Kidney (tissue), 14 donors: ENCODE results near the gene TTBK2. TPM values are rescaled to one million over a fixed set of nuclear protein-coding genes. Genes with fewer than 3 reads are reported as not detected.

Source experiments
- DNase-seq, 5 donors: peaks; one replicate each; pipeline ENCODE4 v3.0.0-alpha.2; 2013 to 2020
- FAIRE-seq: peaks from 2 replicates; lab custom pipeline; 2012; peaks lifted over from hg19 to GRCh38; lab: Jason Lieb, UNC
- H3K27ac ChIP-seq, 2 donors: one replicate each; pipeline ENCODE4 v1.7.0; 2013; ENCODE audit warnings: low read depth in 2 of 2, low read length in 2 of 2, inconsistent platforms in 1 of 2
- H3K27me3 ChIP-seq: one replicate; pipeline ENCODE4 v1.7.1; 2013; ENCODE audit warnings: low read length, inconsistent platforms; ENCODE audit not compliant: control insufficient read depth, insufficient read depth
- H3K36me3 ChIP-seq, 3 donors: one replicate each; pipeline versions ENCODE4 v1.7.0 to v1.7.1; 2013; ENCODE audit warnings: low read length in 3 of 3, control low read depth in 1 of 3, inconsistent platforms in 1 of 3; ENCODE audit not compliant: insufficient read depth in 3 of 3, control insufficient read depth in 2 of 3
- H3K4me1 ChIP-seq, 3 donors: one replicate each; pipeline versions ENCODE4 v1.7.0 to v1.7.1; 2013; ENCODE audit warnings: low read length in 3 of 3, inconsistent platforms in 1 of 3, low read depth in 1 of 3; ENCODE audit not compliant: control insufficient read depth in 2 of 3, insufficient read depth in 2 of 3
- H3K4me3 ChIP-seq, 3 donors: one replicate each; pipeline versions ENCODE4 v1.7.0 to v1.8.1; 2013; ENCODE audit warnings: low read length in 3 of 3, control low read depth in 1 of 3, inconsistent platforms in 1 of 3
- H3K9ac ChIP-seq, 3 donors: one replicate each; pipeline versions ENCODE4 v1.7.0 to v1.7.1; 2013; ENCODE audit warnings: low read length in 3 of 3, control low read depth in 1 of 3, inconsistent platforms in 1 of 3
- H3K9me3 ChIP-seq, 3 donors: one replicate each; pipeline versions ENCODE4 v1.7.0 to v1.7.1; 2013; ENCODE audit warnings: low read length in 3 of 3, control low read depth in 1 of 3, inconsistent platforms in 1 of 3; ENCODE audit not compliant: control insufficient read depth in 2 of 3, insufficient read depth in 1 of 3
- CTCF ChIP-seq: IDR thresholded peaks from 3 replicates; pipeline ENCODE4 v1.5.1; 2012; ENCODE audit warnings: mild to moderate bottlenecking, moderate library complexity, borderline replicate concordance; ENCODE audit not compliant: insufficient read depth; ENCODE audit errors: extremely low read depth
- intact Hi-C: fragments of 100-400 bp; cut with DNase I; formaldehyde crosslinking; loops from one replicate; pipeline ENCODE4 v1.11.1; 2022
- polyA plus RNA-seq: library from polyadenylated mRNA; stranded (reverse); fragments of 350-450 nt; fragmentation: Illumina TruSeq; extraction: RNeasy Lipid Tissue Mini Kit (QIAGEN cat#74804); gene quantifications from one replicate; pipeline ENCODE4 v1.2.3, GENCODE V29; 2014; ENCODE audit warnings: low read depth, low replicate concordance; ENCODE audit not compliant: insufficient read depth
- total RNA-seq: library from RNA; stranded (reverse); fragmentation: NEBNext Ultra II Directional; extraction: Animal tissue kit (Norgen Biotek cat#: 25700); gene quantifications from one replicate; pipeline ENCODE4 v1.2.1, GENCODE V29; 2021
- donor health status: control.
- donor health status: control.
- donor health status: control.
- donor health status: control.
- donor health status: control.
- donor health status: DM: yes; HTN: yes; CAD: no.
- donor health status: Normal renal cell carcinoma (clear cell type).

The TTBK2 gene
- total and polyA plus RNA-seq, 2 donors from 2014 or later, result 1.9 to 19.1 TPM

- no peak overlapping the region for H3K4me3 ChIP-seq
- no peak for TF ChIP-seq CTCF
- intact Hi-C loops, result no loop called here
- H3K9me3 ChIP-seq, result no peaks in the 10 kb centered on the region
- no peak overlapping the region for H3K27ac ChIP-seq
- peaks cover 4 to 47% (median 26%) of the 10 kb centered on the region in 3 donors for H3K36me3 ChIP-seq
- FAIRE-seq, result no peak
- H3K27me3 ChIP-seq, result no peaks in the 10 kb centered on the region
- H3K9ac ChIP-seq, result no peak overlapping the region
- peaks cover 0 to 6% (median 0%) of the 10 kb centered on the region in 3 donors for H3K4me1 ChIP-seq
- DNase-seq, result no peak
Measured at GRCh38 chr15:42732095-42732827, 188.3 kb downstream of the TTBK2 start.

GRCh38 chr15:42731461-42731860 lies 189.1 kb downstream of the TTBK2 start:
- Histone ChIP-seq H3K9me3 (no peaks in the 10 kb centered on the region), H3K4me1 (peaks cover 0 to 6% (median 0%) of the 10 kb centered on the region in 3 donors), H3K27ac (no peak overlapping the region), H3K9ac (no peak overlapping the region), H3K36me3 (peaks cover 4 to 49% (median 26%) of the 10 kb centered on the region in 3 donors), H3K27me3 (no peaks in the 10 kb centered on the region), H3K4me3 (no peak overlapping the region)
- DNase-seq, result no peak
- intact Hi-C loops, result no loop called here
- FAIRE-seq, result no peak
- TF ChIP-seq CTCF, result no peak

GRCh38 chr15:42730536-42730935 lies 190.0 kb downstream of the TTBK2 start:
- Histone ChIP-seq H3K9me3 (no peaks in the 10 kb centered on the region), H3K36me3 (peaks cover 4 to 50% (median 26%) of the 10 kb centered on the region in 3 donors), H3K9ac (no peak overlapping the region), H3K27ac (no peak overlapping the region), H3K27me3 (no peaks in the 10 kb centered on the region), H3K4me1 (no peaks in the 10 kb centered on the region), H3K4me3 (no peak overlapping the region)
- no peak for TF ChIP-seq CTCF
- no peak for FAIRE-seq
- DNase-seq, result no peak
- intact Hi-C loops, result no loop called here
